Lung microvascular endothelial cell (primary cell): ENCODE data around the gene FBXO30. TPM values are rescaled to one million over a fixed set of nuclear protein-coding genes. Genes with fewer than 3 reads are reported as not detected.

Source experiments
- DNase-seq, 2 donors: peaks; one replicate each; pipeline versions ENCODE4 v3.0.0 to v3.0.0-alpha.2; 2010; ENCODE audit warnings: low read depth in 2 of 2
- total RNA-seq: library from RNA; depleted of rRNA; stranded (reverse); fragments of >200 nt; gene quantifications from 2 replicates; pipeline ENCODE4 v1.2.1, GENCODE V29; 2014

Gene FBXO30
- 8.3 and 9.9 TPM in 2 replicates for total RNA-seq

- peak; percentile 92 to 94 for DNase-seq
Measured at GRCh38 chr6:145814501-145815308, at the start of gene FBXO30. Gene FBXO30 (minus strand): TSS chr6:145814795. CDS start chr6:145806405, 8,390 bp downstream.

- DNase-seq = no peak
Measured at GRCh38 chr6:145863988-145864616, 49.5 kb upstream of the FBXO30 start.

GRCh38 chr6:145863366-145863765 lies 48.8 kb upstream of the FBXO30 start:
- DNase-seq = no peak

- DNase-seq = no peak
Measured at GRCh38 chr6:145860562-145860961, 46.0 kb upstream of the FBXO30 start.

- DNase-seq = no peak
Measured at GRCh38 chr6:145850671-145851070, 36.1 kb upstream of the FBXO30 start.

GRCh38 chr6:145848541-145848940 lies 33.9 kb upstream of the FBXO30 start:
- no peak for DNase-seq

- no peak for DNase-seq
Measured at GRCh38 chr6:145845557-145845956, 31.0 kb upstream of the FBXO30 start.

GRCh38 chr6:145844933-145845540 lies 30.4 kb upstream of the FBXO30 start:
- no peak for DNase-seq

GRCh38 chr6:145842693-145843546 lies 28.3 kb upstream of the FBXO30 start:
- DNase-seq = peak in 1 of 2 donors; percentile 15

GRCh38 chr6:145841668-145842067 lies 27.1 kb upstream of the FBXO30 start:
- no peak for DNase-seq

GRCh38 chr6:145839653-145840052 lies 25.1 kb upstream of the FBXO30 start:
- DNase-seq = no peak

GRCh38 chr6:145838305-145838704 lies 23.7 kb upstream of the FBXO30 start:
- DNase-seq = no peak

- no peak for DNase-seq
Measured at GRCh38 chr6:145836772-145837171, 22.2 kb upstream of the FBXO30 start.

GRCh38 chr6:145836170-145836569 lies 21.6 kb upstream of the FBXO30 start:
- peak; percentile 42 to 60 for DNase-seq

- DNase-seq = no peak
Measured at GRCh38 chr6:145830612-145831011, 16.0 kb upstream of the FBXO30 start.

GRCh38 chr6:145829950-145830349 lies 15.4 kb upstream of the FBXO30 start:
- no peak for DNase-seq

- no peak for DNase-seq
Measured at GRCh38 chr6:145829102-145829501, 14.5 kb upstream of the FBXO30 start.

GRCh38 chr6:145824344-145824743 lies 9.7 kb upstream of the FBXO30 start:
- no peak for DNase-seq

- DNase-seq = no peak
Measured at GRCh38 chr6:145823328-145823944, 8.8 kb upstream of the FBXO30 start.

GRCh38 chr6:145822456-145822855 lies 7.9 kb upstream of the FBXO30 start:
- DNase-seq = no peak

- DNase-seq = no peak
Measured at GRCh38 chr6:145819994-145820393, 5.4 kb upstream of the FBXO30 start.
